HFFc6 (cell line): Measurements from ENCODE around the gene LCLAT1. TPM values are rescaled to one million over a fixed set of nuclear protein-coding genes. Genes with fewer than 3 reads are reported as not detected.

Experiments used
- DNase-seq: peaks from one replicate; pipeline ENCODE4 v3.0.0-alpha.2; 2018
- H3K27ac Mint-ChIP-seq: 2 replicates; pipeline ENCODE4 v1.8.0; 2020; ENCODE audit warnings: mild to moderate bottlenecking, mixed read lengths
- H3K27me3 Mint-ChIP-seq: 2 replicates; pipeline ENCODE4 v1.8.0; 2021; ENCODE audit warnings: mild to moderate bottlenecking, moderate library complexity, mixed read lengths; ENCODE audit not compliant: insufficient read depth
- H3K36me3 Mint-ChIP-seq: 2 replicates; pipeline ENCODE4 v1.8.0; 2021; ENCODE audit warnings: low read depth, mixed read lengths
- H3K4me1 Mint-ChIP-seq: 2 replicates; pipeline ENCODE4 v1.8.0; 2020; ENCODE audit warnings: low read depth, mixed read lengths
- H3K4me3 Mint-ChIP-seq: 2 replicates; pipeline ENCODE4 v1.8.0; 2020; ENCODE audit warnings: mild to moderate bottlenecking, moderate library complexity, mixed read lengths
- H3K9me3 Mint-ChIP-seq: 2 replicates; pipeline ENCODE4 v1.8.0; 2020; ENCODE audit warnings: mild to moderate bottlenecking, mixed read lengths
- CTCF ChIP-seq: fragments of 200-600 bp; sonication (generic); IDR thresholded peaks from 2 replicates; pipeline ENCODE4 v1.5.0; 2021; ENCODE audit warnings: antibody characterized with exemption, mild to moderate bottlenecking
- total RNA-seq, 6 experiments: library from RNA; stranded (reverse); fragmentation: NEBNext Ultra II Directional; extraction: Animal tissue kit (Norgen Biotek cat#: 25700); gene quantifications; 2 replicates in 1 of 6; 3 replicates in 5 of 6; pipeline ENCODE4 v1.2.3, GENCODE V29; 2021

LCLAT1 gene
- total RNA-seq, 6 experiments from 2014 or later: 21.0 to 27.0 (median 23.0) TPM

DNA sequence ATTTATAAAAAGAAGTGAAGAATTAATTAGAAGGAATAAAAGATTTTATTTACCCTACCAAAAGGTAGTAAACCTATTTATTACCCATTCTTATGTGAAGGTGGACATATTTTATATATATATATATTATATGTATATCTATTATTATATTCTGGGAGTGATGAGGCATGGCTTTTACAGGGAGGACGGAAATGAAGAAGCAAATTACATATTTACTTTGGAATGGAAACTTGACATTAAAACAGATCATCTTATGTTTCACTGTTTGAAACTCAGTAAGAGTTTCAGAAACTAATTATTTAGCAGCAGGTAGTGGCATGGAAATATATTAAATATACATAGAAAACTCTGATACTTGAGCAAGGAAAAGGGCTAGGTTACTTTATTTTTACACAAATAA is 143.4 kb downstream of the LCLAT1 start:
- H3K4me3 Mint-ChIP-seq: no peak overlapping the region
- DNase-seq: no peak
- TF ChIP-seq CTCF: no peak
- H3K9me3 Mint-ChIP-seq: no peaks in the 10 kb centered on the region
- H3K4me1 Mint-ChIP-seq: no peaks in the 10 kb centered on the region
- H3K36me3 Mint-ChIP-seq: no peaks in the 10 kb centered on the region
- no peak overlapping the region for H3K27ac Mint-ChIP-seq
- no peaks in the 10 kb centered on the region for H3K27me3 Mint-ChIP-seq

- Mint-ChIP-seq H3K36me3 (no peaks in the 10 kb centered on the region), H3K27me3 (no peaks in the 10 kb centered on the region), H3K9me3 (no peaks in the 10 kb centered on the region), H3K4me1 (no peaks in the 10 kb centered on the region), H3K27ac (no peak overlapping the region), H3K4me3 (no peak overlapping the region)
- DNase-seq: no peak
- TF ChIP-seq CTCF: no peak
Observed at GRCh38 chr2:30591186-30591585, 144.1 kb downstream of the LCLAT1 start.

GRCh38 chr2:30601375-30601774 is 154.3 kb downstream of the LCLAT1 start:
- no peaks in the 10 kb centered on the region for H3K27me3 Mint-ChIP-seq
- no peak overlapping the region for H3K27ac Mint-ChIP-seq
- peaks cover 7% of the 10 kb centered on the region for H3K9me3 Mint-ChIP-seq
- H3K4me3 Mint-ChIP-seq: no peak overlapping the region
- no peaks in the 10 kb centered on the region for H3K4me1 Mint-ChIP-seq
- H3K36me3 Mint-ChIP-seq: peaks cover 26% of the 10 kb centered on the region
- no peak for TF ChIP-seq CTCF
- no peak for DNase-seq

DNA sequence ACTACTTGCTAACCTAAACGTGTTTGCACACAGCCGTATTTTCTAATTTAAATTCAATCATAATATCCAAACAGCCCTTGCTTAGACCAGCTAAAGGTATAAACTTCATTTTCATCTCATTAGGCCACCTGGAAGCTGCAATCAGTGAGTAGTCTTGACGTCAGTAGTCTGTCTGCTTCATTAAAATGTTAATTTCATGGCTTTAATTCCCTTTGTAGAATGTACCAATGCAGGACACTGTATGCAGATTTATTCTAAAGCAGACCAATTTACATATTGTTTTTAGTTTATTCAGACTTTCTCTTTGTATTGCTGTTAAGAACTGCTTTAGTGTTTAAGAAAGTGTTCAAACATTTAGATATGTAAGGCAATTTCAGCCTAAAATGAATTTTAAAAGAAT is 158.2 kb downstream of the LCLAT1 start:
- Mint-ChIP-seq H3K27me3 (no peaks in the 10 kb centered on the region; the same call in 1 of the 2 replicates), H3K4me3 (no peak overlapping the region), H3K4me1 (no peaks in the 10 kb centered on the region), H3K36me3 (peaks cover 9% of the 10 kb centered on the region), H3K9me3 (peaks cover 1% of the 10 kb centered on the region; the same call in 1 of the 2 replicates), H3K27ac (no peak overlapping the region)
- TF ChIP-seq CTCF: no peak
- DNase-seq: no peak

DNA sequence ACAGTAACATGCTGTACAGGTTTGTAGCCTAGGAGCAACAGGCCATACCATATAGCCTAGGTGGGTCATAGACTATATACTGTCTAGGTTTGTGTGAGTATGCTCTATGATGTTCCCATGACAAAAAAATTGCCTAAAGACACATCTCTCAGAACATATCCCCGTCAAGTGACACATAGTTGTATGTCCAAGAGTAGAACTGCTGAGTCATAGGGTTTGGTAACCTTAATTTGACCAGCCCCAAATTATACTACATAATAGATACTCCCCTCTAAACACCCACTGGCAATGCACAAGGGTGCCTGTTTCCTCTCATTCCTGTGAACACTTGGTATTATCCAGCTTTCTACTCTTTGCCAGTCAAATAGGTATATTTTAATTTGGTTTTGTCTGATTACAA is 161.6 kb downstream of the LCLAT1 start:
- no peak for DNase-seq
- no peaks in the 10 kb centered on the region for H3K4me1 Mint-ChIP-seq
- H3K27me3 Mint-ChIP-seq: no peaks in the 10 kb centered on the region; the same call in none of the 2 replicates
- no peak overlapping the region for H3K4me3 Mint-ChIP-seq
- no peak overlapping the region for H3K27ac Mint-ChIP-seq
- no peaks in the 10 kb centered on the region for H3K36me3 Mint-ChIP-seq
- no peak for TF ChIP-seq CTCF
- H3K9me3 Mint-ChIP-seq: no peaks in the 10 kb centered on the region

DNA sequence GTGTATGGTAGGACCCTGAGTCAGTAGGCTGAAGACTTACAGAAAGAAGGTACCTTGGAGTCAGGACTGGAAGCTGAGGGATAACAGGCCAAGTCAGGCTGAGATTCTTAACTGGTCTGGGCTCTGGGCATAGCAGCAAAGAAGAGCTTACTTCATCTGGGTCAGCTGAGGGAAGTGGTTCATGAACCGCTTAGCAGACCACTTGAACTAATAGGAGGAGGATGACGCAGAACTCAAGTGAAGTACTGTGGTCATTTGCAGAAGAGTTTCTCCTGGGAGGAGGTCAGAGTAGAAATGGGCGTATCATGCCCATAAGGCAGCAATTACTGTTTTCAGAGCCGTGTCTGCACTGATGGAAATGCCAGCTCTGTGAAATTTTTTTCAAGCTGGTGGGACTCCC is 164.5 kb downstream of the LCLAT1 start:
- Mint-ChIP-seq H3K27me3 (no peaks in the 10 kb centered on the region; the same call in none of the 2 replicates), H3K4me3 (no peak overlapping the region), H3K9me3 (no peaks in the 10 kb centered on the region), H3K36me3 (no peaks in the 10 kb centered on the region), H3K4me1 (no peaks in the 10 kb centered on the region), H3K27ac (no peak overlapping the region)
- no peak for TF ChIP-seq CTCF
- DNase-seq: no peak
